Lower leg skin (tissue), 3 donors: ENCODE measurements around the gene GHR.

ENCODE experiments used
- CTCF ChIP-seq, 3 donors: fragments of 450-650 bp; IDR thresholded peaks; one replicate each; pipeline ENCODE4 v1.5.1; 2016; ENCODE audit warnings: antibody characterized with exemption in 3 of 3, mild to moderate bottlenecking in 3 of 3, moderate library complexity in 2 of 3
- POLR2A ChIP-seq, 2 donors: fragments of 450-650 bp; IDR thresholded peaks; one replicate each; pipeline ENCODE4 v1.6.1; 2016 to 2017; ENCODE audit warnings: antibody characterized with exemption in 2 of 2, mild to moderate bottlenecking in 1 of 2, moderate library complexity in 1 of 2

- TF ChIP-seq CTCF (IDR thresholded peaks at IDR 0.05) (no peak), POLR2A (IDR thresholded peaks at IDR 0.05) (no peak)
Measured at GRCh38 chr5:42582723-42583122, 159.5 kb downstream of the GHR start.
